ENCODE results near the gene GCA.

GCA gene

DNA sequence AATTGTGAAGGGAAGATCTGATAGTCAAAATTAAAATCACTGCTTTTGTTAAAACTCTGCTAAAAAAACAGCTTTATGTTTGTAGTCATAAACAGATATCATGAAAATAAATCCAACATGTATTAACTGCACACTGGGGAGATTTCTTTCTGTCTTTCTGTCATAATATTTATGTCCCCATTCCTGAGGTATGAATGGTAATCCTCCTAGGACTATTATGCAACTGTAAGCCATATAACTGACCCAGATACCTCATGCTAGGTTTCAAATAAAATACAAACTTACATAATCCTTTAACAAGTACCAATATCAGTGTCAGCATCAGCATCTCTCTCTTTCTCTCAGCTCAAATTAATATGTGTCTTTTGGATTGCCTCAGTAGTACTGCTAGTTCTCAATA, 43.7 kb upstream of the GCA start:
- H3K27ac ChIP-seq, result no peak overlapping the region

DNA sequence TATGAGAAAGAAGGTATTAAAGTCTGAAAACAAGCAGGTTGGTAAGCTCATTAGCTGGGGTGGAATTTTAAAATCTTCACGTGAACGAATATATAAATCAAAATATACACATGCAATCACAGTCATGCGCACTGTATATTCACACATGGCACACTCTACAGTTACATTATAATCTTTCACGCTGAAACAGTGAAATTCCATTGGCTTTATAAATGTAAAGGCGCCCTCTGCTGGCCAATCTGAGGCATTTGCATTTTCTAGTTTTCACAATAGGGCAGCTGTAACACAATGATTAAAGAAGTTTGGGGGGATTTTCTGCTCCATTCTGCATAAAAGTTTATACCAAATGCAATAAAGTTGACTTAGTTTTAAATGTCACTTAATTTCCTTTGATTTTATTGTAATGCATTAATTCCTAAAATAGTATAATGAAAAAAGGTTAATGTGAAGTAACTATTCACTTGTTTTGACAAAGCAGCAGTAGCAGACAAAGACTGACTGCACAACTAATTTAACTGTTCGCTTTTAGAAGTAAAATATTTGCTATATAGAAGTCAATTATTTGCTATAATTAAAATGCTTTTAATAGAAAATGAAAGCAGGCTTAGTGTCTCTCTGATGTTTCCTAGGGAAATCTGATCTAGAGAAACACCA, 42.7 kb upstream of the GCA start:
- Histone ChIP-seq H3K4me1 (no peaks in the 10 kb centered on the region), H3K79me2 (no peaks in the 10 kb centered on the region), H3K9ac (no peak overlapping the region), H3K4me3 (ENCODE audit: low read depth, low read length) (no peak overlapping the region), H2AFZ (peak overlapping the region; percentile 6), H3K9me3 (ENCODE audit: control insufficient read depth, low read length) (no peaks in the 10 kb centered on the region), H3K27ac (no peak overlapping the region), H3K36me3 (ENCODE audit: control insufficient read depth, insufficient read depth, low read length) (no peaks in the 10 kb centered on the region), H3K4me2 (ENCODE audit: low read length) (no peak overlapping the region), H3K27me3 (ENCODE audit: control insufficient read depth, insufficient read depth, low read length) (no peaks in the 10 kb centered on the region)
- peak; percentile 96 for TF ChIP-seq CTCF (IDR thresholded peaks at IDR 0.05)

More for the DNA sequence above, 43.7 kb upstream of the GCA start:
- Histone ChIP-seq H2AFZ (no peak overlapping the region), H3K4me1 (no peaks in the 10 kb centered on the region), H3K27me3 (ENCODE audit: control insufficient read depth, insufficient read depth, low read length) (no peaks in the 10 kb centered on the region), H3K9me3 (ENCODE audit: control insufficient read depth, low read length) (no peaks in the 10 kb centered on the region), H3K36me3 (ENCODE audit: control insufficient read depth, insufficient read depth, low read length) (no peaks in the 10 kb centered on the region), H3K9ac (no peak overlapping the region), H3K4me2 (ENCODE audit: low read length) (no peak overlapping the region), H3K79me2 (no peaks in the 10 kb centered on the region), H3K4me3 (ENCODE audit: low read depth, low read length) (no peak overlapping the region)
- no peak for TF ChIP-seq CTCF (IDR thresholded peaks at IDR 0.05)

DNA sequence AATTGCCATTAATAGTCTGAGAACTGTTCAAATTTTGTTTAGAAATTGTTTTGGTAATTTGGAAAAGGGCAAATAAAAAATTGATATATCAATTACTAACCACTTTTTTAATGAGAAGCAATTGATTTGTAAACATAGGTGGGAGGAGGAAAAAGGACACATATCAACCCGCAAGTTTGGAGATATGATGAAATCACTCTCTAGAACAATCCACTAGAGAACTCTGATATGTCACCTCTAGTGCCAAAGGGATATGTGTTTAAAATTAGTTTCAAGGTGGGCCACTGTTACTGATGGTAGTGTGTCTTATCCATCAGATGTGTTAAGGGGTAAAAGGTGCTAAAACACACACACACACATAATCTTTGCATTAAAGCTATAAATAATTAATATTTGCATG, 42.1 kb upstream of the GCA start:
- H3K27me3 ChIP-seq (ENCODE audit: control insufficient read depth, insufficient read depth, low read length), result no peaks in the 10 kb centered on the region
- no peak overlapping the region for H2AFZ ChIP-seq
- no peaks in the 10 kb centered on the region for H3K79me2 ChIP-seq
- no peaks in the 10 kb centered on the region for H3K36me3 ChIP-seq (ENCODE audit: control insufficient read depth, insufficient read depth, low read length)
- H3K4me1 ChIP-seq, result no peaks in the 10 kb centered on the region
- no peak for TF ChIP-seq CTCF (IDR thresholded peaks at IDR 0.05)
- no peaks in the 10 kb centered on the region for H3K9me3 ChIP-seq (ENCODE audit: control insufficient read depth, low read length)
- no peak overlapping the region for H3K9ac ChIP-seq
- no peak overlapping the region for H3K27ac ChIP-seq
- H3K4me3 ChIP-seq (ENCODE audit: low read depth, low read length), result no peak overlapping the region
- H3K4me2 ChIP-seq (ENCODE audit: low read length), result no peak overlapping the region

DNA sequence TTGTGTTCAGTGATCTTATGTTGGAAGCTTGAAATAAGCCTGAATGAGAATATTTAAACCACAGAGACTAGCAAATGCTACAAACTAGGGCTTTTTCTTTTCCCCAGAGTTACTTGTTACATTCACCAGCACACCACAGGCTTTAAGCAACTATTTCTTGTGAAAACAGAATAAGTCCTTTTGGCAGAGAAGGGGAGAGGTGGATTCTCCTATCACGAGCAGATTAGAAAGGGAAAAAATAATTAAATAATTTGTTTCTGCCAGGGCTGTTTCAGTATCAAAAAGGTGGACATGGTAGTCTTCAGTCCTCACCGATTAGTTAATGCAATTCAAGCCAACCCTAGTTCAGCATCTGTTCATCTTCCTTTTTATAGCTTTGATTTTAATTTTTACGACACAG, 38.0 kb upstream of the GCA start:
- Histone ChIP-seq H3K4me3 (ENCODE audit: low read depth, low read length) (no peak overlapping the region), H3K27ac (no peak overlapping the region), H3K4me2 (ENCODE audit: low read length) (no peak overlapping the region), H3K9ac (no peak overlapping the region), H3K4me1 (no peaks in the 10 kb centered on the region), H3K79me2 (no peaks in the 10 kb centered on the region), H3K36me3 (ENCODE audit: control insufficient read depth, insufficient read depth, low read length) (no peaks in the 10 kb centered on the region), H2AFZ (no peak overlapping the region), H3K27me3 (ENCODE audit: control insufficient read depth, insufficient read depth, low read length) (no peaks in the 10 kb centered on the region), H3K9me3 (ENCODE audit: control insufficient read depth, low read length) (no peaks in the 10 kb centered on the region)
- TF ChIP-seq CTCF (IDR thresholded peaks at IDR 0.05), result no peak
